HG03460 (cell line): ENCODE measurements around the gene OR10H5.
"Not testable (repeated sequence)": the region's sequence is repeated elsewhere in the genome, so short reads cannot be mapped to it uniquely, and the experiment has no call there.

Experiments used
- ATAC-seq: cut with Tn5 transposase; IDR thresholded peaks from one replicate; pipeline ENCODE4 v1.9.1; 2021; ENCODE audit not compliant: unreplicated experiment

Gene OR10H5

DNA sequence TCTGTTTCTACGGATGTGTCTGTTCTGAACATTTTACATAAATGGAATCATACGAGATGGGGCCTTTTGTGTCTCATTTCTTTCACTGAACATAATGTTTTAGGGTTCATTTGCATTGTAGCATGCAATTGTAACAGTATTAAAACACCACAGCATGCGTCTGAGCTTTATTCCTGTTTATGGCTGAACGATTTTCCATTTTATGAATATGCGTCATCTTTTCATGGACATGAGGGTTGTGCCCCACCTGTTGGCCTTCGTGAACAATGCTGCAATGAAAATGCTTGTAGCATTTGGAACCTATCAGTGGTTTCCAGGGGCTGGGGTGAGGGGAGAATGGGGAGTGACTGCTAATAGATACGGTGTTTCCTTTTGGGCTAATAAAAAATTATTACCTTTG lies 22.9 kb downstream of the OR10H5 start:
- no peak for ATAC-seq

DNA sequence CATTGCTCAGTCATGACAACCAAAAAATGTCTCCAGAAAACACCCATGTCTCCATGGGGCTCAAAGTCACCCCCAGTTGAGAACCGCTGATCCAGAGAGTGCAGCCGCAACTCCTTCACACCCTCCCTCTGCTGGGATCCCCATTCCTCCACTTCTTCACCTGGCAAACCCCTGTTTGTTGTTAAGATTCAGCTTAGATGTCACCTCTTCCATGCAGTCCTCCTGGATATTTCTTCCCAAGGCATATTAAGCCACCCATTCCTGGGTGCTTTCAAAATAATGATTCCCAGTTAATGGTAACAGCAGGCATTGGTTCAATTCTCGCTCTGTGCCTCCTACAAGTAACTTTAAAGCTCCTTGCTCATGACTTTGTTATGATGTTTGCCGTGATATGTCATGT lies 24.0 kb downstream of the OR10H5 start:
- no peak for ATAC-seq

DNA sequence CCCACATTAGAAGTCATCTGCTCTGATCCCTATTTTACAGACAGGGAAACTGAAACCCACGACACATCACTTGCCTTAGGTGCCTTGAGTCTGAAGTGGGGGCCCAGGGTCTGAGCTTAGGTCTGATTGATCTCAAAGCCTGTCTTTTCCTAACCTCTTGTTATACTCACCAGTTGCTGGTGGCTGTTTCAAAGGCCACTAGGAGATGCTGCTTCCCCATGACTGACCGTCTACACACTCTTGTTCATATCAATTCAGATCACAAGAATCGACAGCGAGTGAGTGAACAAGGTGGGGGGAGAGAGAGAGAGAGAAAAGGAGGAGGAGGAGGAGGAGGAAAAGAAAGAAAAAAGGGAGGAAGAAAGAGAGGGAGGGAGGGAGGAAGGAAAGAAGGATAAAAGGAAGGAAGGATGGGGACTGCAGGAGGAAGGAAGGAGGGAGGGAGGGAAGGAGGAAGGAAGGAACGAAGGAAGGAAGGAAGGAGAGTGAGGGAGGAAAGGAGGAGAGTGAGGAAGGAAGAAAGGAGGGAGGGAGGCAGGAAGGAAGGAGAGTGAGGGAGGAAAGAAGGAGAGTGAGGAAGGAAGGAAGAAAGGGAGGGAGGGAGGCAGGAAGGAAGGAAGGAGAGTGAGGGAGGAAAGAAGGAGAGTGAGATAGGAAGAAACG lies 24.7 kb downstream of the OR10H5 start:
- ATAC-seq, result no peak

DNA sequence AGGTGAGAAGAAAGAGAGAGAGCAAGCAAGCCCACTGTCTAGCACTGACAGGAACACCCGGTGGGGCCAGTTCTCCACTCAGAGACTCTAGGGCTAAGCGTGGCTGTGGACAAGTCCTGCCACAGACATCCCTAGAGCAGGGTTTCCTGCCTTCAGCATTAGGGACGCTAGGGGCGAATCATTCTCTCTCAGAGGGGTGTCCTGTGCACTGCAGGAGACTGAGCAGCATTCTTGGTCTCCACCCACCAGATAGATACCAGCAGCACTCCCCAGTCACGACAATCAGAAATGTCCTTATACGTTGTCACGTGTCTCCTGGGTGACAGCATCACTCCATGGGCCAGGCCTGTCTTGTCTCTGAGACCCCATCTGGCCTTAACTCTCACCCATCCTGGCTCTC lies 26.5 kb downstream of the OR10H5 start:
- no peak for ATAC-seq

DNA sequence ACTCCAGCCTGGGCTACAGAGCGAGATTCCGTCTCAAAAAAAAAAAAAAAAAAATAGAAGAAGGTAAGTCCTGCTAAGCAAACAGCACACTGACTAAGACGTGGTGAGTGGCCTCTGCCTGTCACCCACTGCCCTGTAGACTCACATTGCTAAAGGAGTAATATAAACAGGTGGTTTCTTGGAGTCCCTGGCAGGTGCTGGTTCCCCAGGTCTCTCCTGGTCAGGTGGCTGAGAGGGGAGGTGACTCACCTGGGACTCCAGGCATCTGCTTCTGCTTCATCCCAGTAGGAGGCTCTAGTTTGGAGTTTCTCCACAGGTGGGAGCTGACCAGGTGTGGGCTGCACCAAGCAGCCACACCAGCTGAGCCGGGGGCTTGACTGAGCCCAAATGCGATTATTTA lies 27.8 kb downstream of the OR10H5 start, which contains the start of gene OR10H1:
Gene OR10H1, minus strand, starts transcription at position 359 of the 400 bp plus-strand sequence. CDS start 7,627 bp downstream, outside the sequence.
- ATAC-seq, result no peak

DNA sequence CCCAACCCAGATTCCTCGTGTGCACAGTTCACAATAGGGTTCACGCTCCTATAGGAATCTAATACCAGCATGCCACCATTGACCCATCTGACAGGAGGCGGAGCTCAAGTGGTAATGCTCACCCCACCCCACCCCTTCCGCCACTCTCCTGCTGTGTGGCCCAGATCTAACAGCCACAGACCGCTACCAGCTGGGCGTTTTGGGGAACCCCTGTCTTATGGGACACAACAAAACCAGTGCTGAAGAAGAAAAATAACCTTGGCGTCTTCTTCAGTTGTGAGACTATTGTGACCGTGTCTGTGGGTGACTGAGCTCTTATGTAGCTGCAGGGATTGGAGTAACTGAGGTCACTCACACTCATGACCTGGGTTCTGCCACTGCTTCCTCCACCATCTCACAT lies 33.2 kb downstream of the OR10H5 start:
- no peak for ATAC-seq

DNA sequence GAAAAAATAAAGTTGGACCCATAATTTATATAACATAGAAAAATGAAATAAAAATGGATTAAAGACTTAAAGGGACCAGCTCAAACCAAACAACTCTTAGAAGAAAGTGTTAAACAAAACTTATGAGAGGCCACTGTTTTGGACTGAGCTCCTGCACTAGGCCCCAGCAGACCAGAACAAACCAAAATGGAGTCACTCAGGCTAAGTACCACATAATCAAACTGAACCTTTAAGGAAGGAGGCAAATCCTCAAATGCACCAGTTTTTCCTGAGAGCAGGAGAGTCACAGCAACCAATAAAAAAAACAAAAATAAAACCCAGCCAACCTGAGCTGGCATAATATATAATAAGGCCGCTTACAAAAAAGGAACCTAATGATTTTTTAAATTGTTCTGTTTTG lies 38.3 kb downstream of the OR10H5 start:
- no peak for ATAC-seq

DNA sequence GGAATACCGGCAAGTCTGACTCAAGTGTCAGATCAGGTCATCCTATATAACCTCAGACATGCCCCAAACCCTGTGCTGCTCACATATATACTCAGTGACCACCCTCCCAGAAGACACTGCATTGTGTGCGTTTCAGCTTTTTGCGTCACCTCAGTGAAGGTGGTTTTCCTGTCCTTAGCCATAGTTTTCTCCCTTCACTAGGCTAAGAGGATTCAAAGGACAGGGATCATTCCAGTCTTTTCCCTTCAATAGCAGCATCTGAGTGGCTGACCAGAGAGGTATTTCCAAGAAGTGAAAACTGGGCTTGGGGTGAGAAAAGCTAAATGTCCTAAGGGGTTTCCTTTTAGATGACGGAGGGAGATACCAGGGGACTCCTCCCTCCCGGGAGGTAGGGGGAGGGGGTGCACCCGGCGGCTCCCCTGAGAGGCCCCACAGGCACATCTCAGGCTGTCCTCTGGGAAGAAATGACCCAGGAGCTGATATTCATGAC lies 40.7 kb downstream of the OR10H5 start:
- no peak for ATAC-seq

DNA sequence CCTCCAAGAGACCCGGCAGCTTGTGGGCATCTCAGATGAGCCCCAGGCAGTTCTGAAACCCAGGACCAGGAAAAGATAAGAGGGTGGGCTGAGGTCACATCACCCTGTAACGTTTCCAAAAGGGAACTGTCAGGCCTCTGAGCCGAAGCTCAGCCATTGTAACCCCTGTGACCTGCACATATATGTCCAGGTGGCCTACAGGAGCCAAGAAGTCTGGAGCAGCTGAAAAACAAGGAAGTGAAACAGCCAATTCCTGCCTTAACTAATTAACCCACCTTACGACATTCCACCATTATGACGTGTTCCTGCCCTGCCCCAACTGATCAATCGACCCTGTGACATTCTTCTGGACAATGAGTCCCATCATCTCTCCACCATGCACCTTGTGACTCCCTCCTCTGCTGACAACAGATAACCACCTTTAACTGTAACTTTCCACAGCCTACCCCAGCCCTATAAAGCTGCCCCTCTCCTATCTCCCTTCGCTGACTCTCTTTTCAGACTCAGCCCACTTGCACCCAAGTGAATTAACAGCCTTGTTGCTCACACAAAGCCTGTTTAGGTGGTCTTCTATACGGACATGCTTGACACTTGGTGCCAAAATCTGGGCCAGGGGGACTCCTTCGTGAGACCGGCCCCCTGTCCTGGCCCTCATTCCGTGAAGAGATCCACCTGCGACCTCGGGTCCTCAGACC lies 41.3 kb downstream of the OR10H5 start:
- not testable (repeated sequence) for ATAC-seq

DNA sequence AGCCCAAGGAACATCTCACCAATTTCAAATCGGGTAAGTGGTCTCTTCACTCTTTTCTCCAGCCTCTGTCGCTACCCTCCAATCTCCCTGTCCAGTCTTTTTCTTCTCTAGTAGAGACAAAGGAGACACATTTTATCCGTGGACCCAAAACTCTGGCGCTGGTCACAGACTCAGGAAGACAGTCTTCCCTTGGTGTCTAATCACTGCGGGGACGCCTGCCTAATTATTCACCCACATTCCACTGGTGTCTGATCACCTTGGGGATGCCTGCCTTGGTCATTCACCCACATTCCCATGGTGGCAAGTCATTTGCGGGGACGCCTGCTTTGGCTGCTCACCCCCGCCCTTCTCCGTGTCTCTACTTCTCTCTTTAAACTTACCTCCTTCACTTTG lies 41.8 kb downstream of the OR10H5 start:
- no peak for ATAC-seq

DNA sequence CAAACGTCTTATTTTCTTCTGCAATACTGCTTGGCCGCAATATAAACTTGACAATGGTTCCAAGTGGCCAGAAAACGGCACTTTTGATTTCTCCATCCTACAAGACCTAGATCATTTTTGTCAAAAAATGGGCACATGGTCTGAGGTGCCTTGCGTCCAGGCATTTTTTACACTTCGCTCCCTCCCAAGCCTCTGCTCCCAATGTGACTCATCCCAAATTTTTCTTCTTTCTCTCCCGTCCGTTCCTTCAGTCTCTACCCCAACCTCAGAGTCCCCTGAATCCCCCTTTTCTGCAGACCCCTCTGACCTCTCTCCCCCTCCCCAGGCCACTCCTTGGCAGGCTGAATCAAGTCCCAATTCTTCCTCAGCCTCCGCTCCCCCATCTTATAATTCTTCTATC lies 42.3 kb downstream of the OR10H5 start:
- no peak for ATAC-seq

DNA sequence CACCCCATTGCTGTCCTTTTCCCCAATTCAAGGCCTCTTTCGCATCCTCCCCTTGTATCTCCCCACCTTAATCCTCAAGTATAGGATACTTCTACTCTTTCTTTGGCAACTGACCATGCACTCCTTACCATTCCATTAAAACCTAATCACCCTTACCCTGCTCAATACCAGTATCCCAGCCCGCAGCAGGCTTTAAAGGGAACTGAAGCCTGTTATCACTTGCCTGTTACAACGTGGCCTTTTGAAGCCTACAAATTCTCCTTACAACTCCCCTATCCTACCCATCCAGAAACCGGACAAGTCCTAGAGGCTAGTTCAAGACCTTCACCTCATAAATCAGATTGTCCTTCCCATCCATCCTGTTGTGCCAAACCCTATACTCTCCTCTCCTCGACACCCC lies 44.2 kb downstream of the OR10H5 start:
- ATAC-seq, result no peak

DNA sequence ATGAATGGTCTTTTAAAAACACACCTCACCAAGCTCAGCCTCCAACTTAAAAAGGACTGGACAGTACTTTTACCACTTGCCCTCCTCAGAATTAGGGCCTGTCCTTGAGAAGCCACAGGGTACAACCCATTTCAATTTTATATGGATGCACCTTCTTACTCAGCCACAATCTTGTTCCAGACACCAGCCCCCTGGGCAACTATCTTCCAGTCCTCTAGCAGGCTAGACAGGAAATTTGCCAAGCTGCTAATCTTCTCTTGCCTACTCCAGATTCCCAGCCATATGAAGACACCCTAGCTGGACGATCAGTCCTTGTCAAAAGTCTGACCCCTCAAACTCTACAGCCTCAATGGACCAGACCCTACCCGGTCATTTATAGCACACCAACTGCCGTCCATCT lies 46.8 kb downstream of the OR10H5 start:
- not testable (repeated sequence) for ATAC-seq

DNA sequence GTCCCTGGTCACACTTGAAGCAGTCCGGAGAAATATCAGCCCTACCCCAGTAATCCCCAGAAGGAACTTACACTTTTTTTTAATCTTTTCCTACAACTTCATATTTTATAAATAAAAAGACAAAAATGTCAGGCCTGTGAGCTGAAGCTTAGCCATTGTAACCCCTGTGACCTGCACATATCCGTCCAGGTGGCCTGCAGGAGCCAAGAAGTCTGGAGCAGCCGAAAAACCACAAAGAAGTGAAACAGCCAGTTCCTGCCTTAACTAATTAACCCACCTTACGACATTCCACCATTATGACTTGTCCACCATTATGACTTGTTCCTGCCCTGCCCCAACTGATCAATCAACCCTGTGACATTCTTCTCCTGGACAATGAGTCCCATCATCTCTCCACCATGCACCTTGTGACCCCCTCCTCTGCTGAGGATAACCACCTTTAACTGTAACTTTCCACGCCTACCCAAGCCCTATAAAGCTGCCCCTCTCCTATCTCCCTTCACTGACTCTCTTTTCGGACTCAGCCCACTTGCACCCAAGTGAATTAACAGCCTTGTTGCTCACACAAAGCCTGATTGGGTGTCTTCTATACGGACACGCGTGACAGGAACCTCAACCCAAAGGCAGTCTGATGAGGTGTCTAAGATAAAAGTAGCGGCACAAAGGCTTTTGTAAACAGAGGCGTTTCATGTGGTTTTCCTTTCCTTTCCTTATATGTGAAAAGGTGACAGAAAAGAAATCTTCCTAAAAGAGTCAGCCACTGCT lies 48.3 kb downstream of the OR10H5 start:
- ATAC-seq, result not testable (repeated sequence)

DNA sequence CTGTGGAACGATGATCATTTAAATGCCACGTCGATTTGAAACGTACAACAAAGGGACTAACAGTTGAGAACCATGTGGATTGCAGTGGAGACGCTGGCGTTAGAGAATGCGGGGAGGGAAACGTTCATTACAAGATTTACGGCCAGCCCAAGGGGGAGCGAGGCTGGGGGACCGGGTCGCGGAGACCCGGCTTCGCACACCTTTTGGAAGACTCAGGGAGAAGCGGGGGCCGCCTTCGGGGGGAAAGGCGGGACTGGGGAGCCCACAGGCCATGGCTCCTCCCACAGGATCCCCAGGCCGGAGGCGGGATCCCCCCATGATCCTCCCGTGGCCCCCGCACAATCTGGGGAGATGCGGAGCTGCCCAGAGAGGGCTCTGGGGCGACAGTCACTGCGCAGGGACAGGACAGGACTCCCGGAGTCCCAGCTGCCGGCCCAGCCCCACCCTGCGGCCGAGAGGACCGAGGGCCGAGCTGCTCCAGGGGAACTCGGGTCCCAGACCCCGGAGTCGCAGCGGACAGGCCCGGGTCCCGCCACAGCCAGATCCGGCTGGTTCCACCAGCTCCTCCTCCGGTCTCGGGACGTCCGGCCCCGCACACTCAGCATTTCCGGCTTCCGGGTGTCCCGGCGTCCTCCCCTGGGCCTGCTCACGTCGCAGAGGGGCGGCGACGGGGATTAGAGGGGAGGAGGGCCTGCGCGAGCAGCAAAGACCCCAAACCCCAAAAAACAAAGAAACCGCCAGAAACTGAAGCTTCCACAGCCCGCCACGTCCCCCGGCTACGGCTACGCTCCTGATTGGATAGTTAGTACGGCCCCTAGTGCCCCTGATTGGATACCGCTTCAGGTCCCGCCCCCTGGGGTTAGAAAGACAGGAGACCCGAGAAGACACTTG lies 49.1 kb downstream of the OR10H5 start:
- ATAC-seq, result peak; percentile 96

DNA sequence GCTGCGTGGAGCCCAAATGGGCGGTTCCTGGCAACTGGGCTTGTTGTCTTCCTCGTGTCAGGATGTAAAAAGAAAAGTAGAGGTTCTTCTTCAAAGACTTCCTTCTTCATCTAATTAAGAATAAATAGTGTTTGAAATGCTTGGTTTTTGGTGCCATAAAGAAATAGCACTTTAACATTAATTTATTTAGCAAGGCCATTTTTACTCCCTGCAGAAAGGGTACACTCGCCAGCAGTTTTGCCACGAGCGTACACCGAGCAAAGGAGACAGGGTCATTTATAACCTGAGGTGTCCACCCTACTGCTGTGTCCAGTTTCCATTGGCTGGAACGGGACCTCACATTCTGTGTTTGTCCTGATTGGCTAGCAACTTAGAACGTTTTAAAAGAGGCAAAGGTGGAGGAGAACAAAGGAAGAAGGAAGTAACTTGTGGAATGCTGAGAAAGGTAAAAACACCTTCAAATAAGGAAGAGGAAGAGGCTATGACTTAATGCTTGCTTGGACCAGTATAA lies 49.8 kb downstream of the OR10H5 start:
- ATAC-seq, result peak; percentile 14

DNA sequence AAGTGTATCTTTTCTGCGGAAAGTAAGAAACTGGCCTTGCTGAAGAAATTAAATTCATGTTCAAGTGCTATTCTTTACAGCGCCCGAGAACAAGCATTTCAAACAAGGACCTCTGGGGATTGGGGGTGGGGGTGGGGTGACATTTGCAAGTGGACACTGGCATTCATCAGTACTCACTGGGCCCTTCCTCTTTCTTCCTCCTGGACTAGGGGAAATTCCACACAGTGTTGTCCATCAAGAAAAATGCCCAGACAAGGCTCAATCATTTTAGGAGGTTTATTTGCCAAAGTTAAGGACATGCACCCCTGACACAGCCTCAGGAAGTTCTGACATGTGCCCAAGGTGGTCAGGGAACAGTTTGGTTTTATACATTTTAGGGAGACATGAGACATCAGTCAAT lies 50.9 kb downstream of the OR10H5 start:
- ATAC-seq, result no peak

DNA sequence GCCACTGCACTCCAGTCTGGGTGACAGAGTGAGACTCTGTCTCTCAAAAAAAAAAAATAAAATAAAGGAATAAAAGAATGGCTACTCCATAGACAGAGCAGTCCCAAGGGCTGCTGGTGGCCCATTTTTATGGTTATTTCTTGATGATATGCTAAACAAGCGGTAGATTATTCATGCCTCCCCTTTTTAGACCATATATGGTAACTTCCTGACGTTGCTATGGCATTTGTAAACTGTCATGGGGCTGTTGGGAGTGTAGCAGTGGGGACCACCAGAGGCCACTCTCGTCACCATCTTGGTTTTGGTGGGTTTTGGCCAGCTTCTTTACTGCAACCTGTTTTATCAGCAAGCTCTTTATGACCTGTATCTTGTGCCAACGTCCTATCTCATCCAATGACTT lies 52.4 kb downstream of the OR10H5 start:
- not testable (repeated sequence) for ATAC-seq

DNA sequence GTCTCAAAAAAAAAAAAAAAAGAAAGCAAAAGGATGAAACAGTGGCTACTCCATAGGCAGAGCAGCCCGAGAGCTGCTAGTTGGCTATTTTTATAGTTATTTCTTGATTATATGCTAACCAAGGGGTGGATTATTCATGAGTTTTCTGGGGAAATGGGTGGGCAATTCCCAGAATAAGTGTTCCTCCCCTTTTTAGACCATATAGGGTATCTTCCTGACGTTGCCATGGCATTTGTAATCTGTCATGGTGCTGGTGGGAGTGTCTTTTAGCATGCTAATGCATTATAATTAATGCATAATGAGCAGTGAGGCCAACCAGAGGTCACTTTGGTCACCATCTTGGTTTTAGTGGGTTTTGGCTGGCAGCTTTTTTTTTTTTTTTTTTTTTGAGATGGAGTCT lies 53.4 kb downstream of the OR10H5 start:
- ATAC-seq, result no peak

DNA sequence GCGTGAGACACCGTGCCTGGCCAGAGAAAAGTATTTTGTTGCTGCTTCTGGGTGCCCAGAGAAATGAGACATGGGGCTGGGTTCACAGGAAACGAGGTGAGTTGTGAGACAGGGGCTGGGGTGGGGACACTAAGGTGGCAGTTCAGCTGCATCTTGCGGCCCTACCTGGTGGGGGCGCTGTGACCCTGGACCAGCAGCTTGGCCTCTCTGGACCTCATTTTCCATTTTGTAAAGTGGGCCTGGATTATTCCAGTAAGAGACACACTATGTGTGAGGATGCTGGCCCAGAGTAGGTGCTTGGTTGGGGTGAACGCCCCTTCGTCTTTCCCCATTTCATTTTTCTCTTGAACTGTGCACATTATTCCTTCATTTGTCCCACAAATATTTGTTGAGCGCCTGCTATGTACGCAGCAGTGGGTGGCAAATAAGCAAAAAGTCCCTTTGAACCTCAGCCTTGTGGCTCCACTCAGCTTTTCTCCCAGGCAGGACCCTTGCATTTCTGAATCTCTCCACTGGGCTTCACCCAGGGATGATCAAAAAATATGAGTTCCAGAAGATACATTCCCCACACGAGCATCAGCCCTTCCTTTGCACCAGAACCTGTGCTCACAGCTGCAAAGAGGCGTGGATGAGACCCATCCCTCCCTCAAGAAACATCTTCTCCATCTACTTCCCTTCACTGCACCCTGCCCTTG lies 54.6 kb downstream of the OR10H5 start:
- ATAC-seq, result no peak
